GM23248 (cell line): ENCODE results near the gene NXT1.

Experiments used
- EZH2 ChIP-seq: fragments of 200-600 bp; sonication (generic); IDR thresholded peaks from 2 replicates; pipeline ENCODE4 v1.6.1; 2018; ENCODE audit warnings: antibody characterized with exemption, mild to moderate bottlenecking; ENCODE audit not compliant: insufficient read depth, poor library complexity, severe bottlenecking
- EZH2phosphoT487 ChIP-seq: fragments of 200-600 bp; sonication (generic); IDR thresholded peaks from 2 replicates; pipeline ENCODE4 v1.6.1; 2018; ENCODE audit warnings: antibody characterized with exemption, moderate library complexity, mild to moderate bottlenecking, low read depth; ENCODE audit not compliant: insufficient read depth

GRCh38 chr20:23301436-23302050, 49.0 kb upstream of the NXT1 start:
- TF ChIP-seq EZH2: no peak
- no peak for TF ChIP-seq EZH2phosphoT487
